DOHH2 (cell line): Measurements from ENCODE around the gene ARMS2.

Experiments used
- H3F3A ChIP-seq: fragments of 200-600 bp; sonication (generic), shearing (Covaris generic); 2 replicates; pipeline ENCODE4 v1.6.0; 2016; ENCODE audit warnings: antibody characterized with exemption, mild to moderate bottlenecking; ENCODE audit not compliant: control insufficient read depth, insufficient read depth
- H3K27ac ChIP-seq: fragments of 200-600 bp; sonication (generic); 2 replicates; pipeline ENCODE4 v1.5.1; 2014; ENCODE audit warnings: low read depth, mild to moderate bottlenecking, low read length, moderate library complexity
- H3K27me3 ChIP-seq: fragments of 200-600 bp; sonication (generic); 2 replicates; pipeline ENCODE4 v1.6.1; 2014; ENCODE audit warnings: mild to moderate bottlenecking, low read length, mixed read lengths; ENCODE audit not compliant: control insufficient read depth
- H3K36me3 ChIP-seq: fragments of 200-600 bp; sonication (generic); 2 replicates; pipeline ENCODE4 v1.6.1; 2014; ENCODE audit warnings: mild to moderate bottlenecking, low read length, moderate library complexity, mixed read lengths; ENCODE audit not compliant: control insufficient read depth
- H3K4me1 ChIP-seq: fragments of 200-600 bp; sonication (generic); 2 replicates; pipeline ENCODE4 v1.6.1; 2014; ENCODE audit warnings: mild to moderate bottlenecking, low read length, mixed read lengths; ENCODE audit not compliant: control insufficient read depth
- H3K4me2 ChIP-seq: fragments of 200-600 bp; sonication (generic); 2 replicates; pipeline ENCODE4 v1.6.0; 2014; ENCODE audit warnings: mild to moderate bottlenecking, low read length, moderate library complexity
- H3K4me3 ChIP-seq: fragments of 200-600 bp; sonication (generic); 2 replicates; pipeline ENCODE4 v1.5.1; 2014; ENCODE audit warnings: mild to moderate bottlenecking, low read length, mixed read lengths
- H3K79me2 ChIP-seq: fragments of 200-600 bp; sonication (generic); 2 replicates; pipeline ENCODE4 v1.6.1; 2014; ENCODE audit warnings: mild to moderate bottlenecking, low read length, mixed read lengths; ENCODE audit not compliant: control insufficient read depth
- H3K9me2 ChIP-seq: fragments of 200-600 bp; sonication (generic); replicated peaks from 2 replicates; pipeline ENCODE4 v1.6.1; 2014; ENCODE audit warnings: mild to moderate bottlenecking, low read length, mixed read lengths; ENCODE audit not compliant: control insufficient read depth
- H3K9me3 ChIP-seq: fragments of 200-600 bp; sonication (generic); 2 replicates; pipeline ENCODE4 v1.6.1; 2014; ENCODE audit warnings: antibody characterized with exemption, low read length, mixed read lengths; ENCODE audit not compliant: control insufficient read depth, insufficient read depth
- H4K20me1 ChIP-seq: fragments of 200-600 bp; sonication (generic); 2 replicates; pipeline ENCODE4 v1.6.0; 2014; ENCODE audit warnings: low read depth, mild to moderate bottlenecking, antibody characterized with exemption, low read length, moderate library complexity; ENCODE audit not compliant: control insufficient read depth, insufficient read depth
- CTCF ChIP-seq: fragments of 200-600 bp; sonication (generic); IDR thresholded peaks from one replicate; pipeline ENCODE4 v1.5.1; 2014; ENCODE audit warnings: antibody characterized with exemption, mild to moderate bottlenecking, low read depth, low read length; ENCODE audit not compliant: poor library complexity, severe bottlenecking
- EZH2phosphoT487 ChIP-seq: fragments of 200-600 bp; sonication (generic); IDR thresholded peaks from 2 replicates; pipeline ENCODE4 v1.6.1; 2017; ENCODE audit warnings: borderline replicate concordance, mild to moderate bottlenecking, antibody characterized with exemption, low read length, moderate library complexity, mixed read lengths

Gene ARMS2

GRCh38 chr10:122477436-122477835 lies 23.0 kb downstream of the ARMS2 start:
- H3K36me3 ChIP-seq: no peaks in the 10 kb centered on the region
- no peaks in the 10 kb centered on the region for H3K9me2 ChIP-seq
- H4K20me1 ChIP-seq: no peaks in the 10 kb centered on the region
- TF ChIP-seq EZH2phosphoT487 (no peak), CTCF (no peak)
- H3K27me3 ChIP-seq: peaks cover 10% of the 10 kb centered on the region
- no peaks in the 10 kb centered on the region for H3F3A ChIP-seq
- no peaks in the 10 kb centered on the region for H3K4me1 ChIP-seq
- no peak overlapping the region for H3K27ac ChIP-seq
- no peaks in the 10 kb centered on the region for H3K79me2 ChIP-seq
- H3K4me2 ChIP-seq: no peak overlapping the region
- no peaks in the 10 kb centered on the region for H3K9me3 ChIP-seq
- H3K4me3 ChIP-seq: no peak overlapping the region

- Histone ChIP-seq H3K36me3 (no peaks in the 10 kb centered on the region), H3K9me3 (no peaks in the 10 kb centered on the region), H3K4me2 (no peak overlapping the region), H4K20me1 (no peaks in the 10 kb centered on the region), H3K9me2 (no peaks in the 10 kb centered on the region), H3K79me2 (no peaks in the 10 kb centered on the region), H3K27ac (no peak overlapping the region), H3K4me3 (no peak overlapping the region), H3K27me3 (peaks cover 8% of the 10 kb centered on the region), H3F3A (no peaks in the 10 kb centered on the region), H3K4me1 (no peaks in the 10 kb centered on the region)
- TF ChIP-seq CTCF (no peak), EZH2phosphoT487 (no peak)
Observed at GRCh38 chr10:122478971-122479370, 24.5 kb downstream of the ARMS2 start.

GRCh38 chr10:122480146-122480833 lies 25.8 kb downstream of the ARMS2 start:
- no peaks in the 10 kb centered on the region for H3K4me1 ChIP-seq
- no peaks in the 10 kb centered on the region for H3K79me2 ChIP-seq
- no peaks in the 10 kb centered on the region for H4K20me1 ChIP-seq
- H3K9me2 ChIP-seq: no peaks in the 10 kb centered on the region
- TF ChIP-seq CTCF (no peak), EZH2phosphoT487 (no peak)
- no peak overlapping the region for H3K4me3 ChIP-seq
- no peaks in the 10 kb centered on the region for H3F3A ChIP-seq
- H3K36me3 ChIP-seq: no peaks in the 10 kb centered on the region
- no peak overlapping the region for H3K4me2 ChIP-seq
- no peaks in the 10 kb centered on the region for H3K27me3 ChIP-seq
- no peaks in the 10 kb centered on the region for H3K9me3 ChIP-seq
- H3K27ac ChIP-seq: no peak overlapping the region
